Activated B cell treated with CpG ODN at 0.5 μM for 24 hours (primary cell): ENCODE data around the gene SPNS3. TPM values are rescaled to one million over a fixed set of nuclear protein-coding genes. Genes with fewer than 3 reads are reported as not detected.

Experiments
- ATAC-seq: fragments of 200-7000 bp; cut with Tn5 transposase; one replicate; pipeline ENCODE4 v1.10.0; 2021; ENCODE audit warnings: low read depth, mild to moderate bottlenecking, moderate library complexity
- CTCF ChIA-PET: fragments of 350-600 bp; sonication (Branson Sonifier 250); formaldehyde crosslinking; loops from one replicate; lab custom pipeline; 2021; ENCODE audit warnings: antibody characterized with exemption; lab: Charles Lee
- POLR2A ChIA-PET: fragments of 350-600 bp; sonication (Branson Sonifier 250); formaldehyde crosslinking; loops from one replicate; lab custom pipeline; 2021; ENCODE audit warnings: antibody characterized with exemption; lab: Charles Lee
- DNase-seq: peaks from one replicate; pipeline ENCODE4 v3.0.0; 2022
- H3K27ac Mint-ChIP-seq: one replicate; pipeline ENCODE4 v1.8.0; 2020; ENCODE audit warnings: mixed read lengths
- H3K27me3 Mint-ChIP-seq: one replicate; pipeline ENCODE4 v1.8.0; 2021; ENCODE audit warnings: mixed read lengths
- H3K36me3 Mint-ChIP-seq: one replicate; pipeline ENCODE4 v1.8.0; 2021; ENCODE audit warnings: low read depth, mixed read lengths
- H3K4me1 Mint-ChIP-seq: one replicate; pipeline ENCODE4 v1.8.0; 2021; ENCODE audit warnings: mixed read lengths
- H3K4me3 Mint-ChIP-seq: one replicate; pipeline ENCODE4 v1.8.0; 2020; ENCODE audit warnings: mild to moderate bottlenecking, mixed read lengths
- H3K9me3 Mint-ChIP-seq: one replicate; pipeline ENCODE4 v1.8.0; 2020; ENCODE audit warnings: mixed read lengths
- CTCF ChIP-seq: fragments of 200-600 bp; IDR thresholded peaks from one replicate; pipeline ENCODE4 v1.8.0; 2022; ENCODE audit warnings: antibody characterized with exemption, mild to moderate bottlenecking
- intact Hi-C: fragments of 100-400 bp; cut with micrococcal nuclease; formaldehyde crosslinking; loops from one replicate; pipeline ENCODE4 v1.15.1; 2024
- total RNA-seq: library from RNA; stranded (reverse); gene quantifications from 2 replicates; pipeline ENCODE4 v1.2.3, GENCODE V29; 2022

SPNS3 gene
- total RNA-seq, 1 donor from 2014 or later, result 2.5 TPM

- Mint-ChIP-seq H3K9me3 (no peaks in the 10 kb centered on the region), H3K27me3 (no peaks in the 10 kb centered on the region), H3K4me1 (peaks cover 8% of the 10 kb centered on the region), H3K27ac (no peak overlapping the region), H3K36me3 (no peaks in the 10 kb centered on the region), H3K4me3 (no peak overlapping the region)
- ATAC-seq (no peak), DNase-seq (no peak)
- ChIA-PET CTCF (interaction anchor here (1.3 to 2.0 kb wide), 3 partner anchors 10 to 190 kb away, joined by 3 to 7 read pairs (median 3); no protein-coding TSS in a partner anchor), POLR2A (interaction anchor here (0.5 to 3.4 kb wide), 4 partner anchors 10 to 40 kb away, joined by 3 to 16 read pairs (median 6); no protein-coding TSS in a partner anchor)
- intact Hi-C loops, result no loop called here
- no peak for TF ChIP-seq CTCF
Observed at GRCh38 chr17:4405699-4406098, 28.0 kb upstream of the SPNS3 start.

- peaks cover 8% of the 10 kb centered on the region for H3K4me1 Mint-ChIP-seq
- H3K9me3 Mint-ChIP-seq, result no peaks in the 10 kb centered on the region
- intact Hi-C loops, result no loop called here
- H3K36me3 Mint-ChIP-seq, result no peaks in the 10 kb centered on the region
- no peak for DNase-seq
- no peak for ATAC-seq
- no peaks in the 10 kb centered on the region for H3K27me3 Mint-ChIP-seq
- POLR2A ChIA-PET, result interaction anchor here (3.4 kb wide), 1 partner anchor 11 kb away, joined by 16 read pairs; no protein-coding TSS in a partner anchor
- H3K4me3 Mint-ChIP-seq, result no peak overlapping the region
- CTCF ChIA-PET, result interaction anchor here (1.3 to 2.0 kb wide), 3 partner anchors 11 to 191 kb away, joined by 3 to 7 read pairs (median 3); no protein-coding TSS in a partner anchor
- no peak for TF ChIP-seq CTCF
- no peak overlapping the region for H3K27ac Mint-ChIP-seq
Observed at GRCh38 chr17:4406386-4406785, 27.4 kb upstream of the SPNS3 start.

GRCh38 chr17:4407216-4407615, 26.5 kb upstream of the SPNS3 start:
- ChIA-PET CTCF (interaction anchor here (2.0 kb wide), 1 partner anchor 191 kb away, joined by 7 read pairs; no protein-coding TSS in a partner anchor), POLR2A (interaction anchor here (0.6 to 3.4 kb wide), 2 partner anchors 12 to 113 kb away, joined by 5 to 16 read pairs; no protein-coding TSS in a partner anchor)
- Mint-ChIP-seq H3K27ac (no peak overlapping the region), H3K9me3 (no peaks in the 10 kb centered on the region), H3K36me3 (no peaks in the 10 kb centered on the region), H3K27me3 (no peaks in the 10 kb centered on the region), H3K4me1 (peaks cover 8% of the 10 kb centered on the region), H3K4me3 (no peak overlapping the region)
- no peak for TF ChIP-seq CTCF
- intact Hi-C loops, result no loop called here
- DNase-seq (no peak), ATAC-seq (no peak)

- Mint-ChIP-seq H3K36me3 (no peaks in the 10 kb centered on the region), H3K27me3 (no peaks in the 10 kb centered on the region), H3K9me3 (no peaks in the 10 kb centered on the region), H3K4me3 (no peak overlapping the region), H3K27ac (no peak overlapping the region), H3K4me1 (peaks cover 10% of the 10 kb centered on the region)
- ChIA-PET POLR2A (interaction anchor here (3.4 kb wide), 1 partner anchor 12 kb away, joined by 16 read pairs; no protein-coding TSS in a partner anchor), CTCF (interaction anchor here (1.2 kb wide), 1 partner anchor 192 kb away, joined by 6 read pairs; no protein-coding TSS in a partner anchor)
- ATAC-seq (no peak), DNase-seq (no peak)
- intact Hi-C loops, result no loop called here
- no peak for TF ChIP-seq CTCF
Observed at GRCh38 chr17:4407851-4408250, 25.9 kb upstream of the SPNS3 start.

- ChIA-PET POLR2A (no interaction called here), CTCF (no interaction called here)
- no peak for DNase-seq
- TF ChIP-seq CTCF, result no peak
- intact Hi-C loops, result no loop called here
- no peaks in the 10 kb centered on the region for H3K9me3 Mint-ChIP-seq
- ATAC-seq, result no peak
- H3K4me3 Mint-ChIP-seq, result no peak overlapping the region
- no peaks in the 10 kb centered on the region for H3K27me3 Mint-ChIP-seq
- no peaks in the 10 kb centered on the region for H3K36me3 Mint-ChIP-seq
- H3K27ac Mint-ChIP-seq, result no peak overlapping the region
- H3K4me1 Mint-ChIP-seq, result peaks cover 14% of the 10 kb centered on the region
Observed at GRCh38 chr17:4409659-4410058, 24.1 kb upstream of the SPNS3 start.
